SK-N-MC (cell line): Measurements from ENCODE around the gene TP53.

ENCODE experiments used
- EZH2 ChIP-seq: fragments of 200-600 bp; sonication (generic); IDR thresholded peaks from one replicate; pipeline ENCODE4 v1.6.1; 2017; ENCODE audit warnings: antibody characterized with exemption
- FOXP2 ChIP-seq: optimal IDR thresholded peaks from 2 replicates; pipeline ENCODE3; 2011; ENCODE audit warnings: mild to moderate bottlenecking, moderate library complexity; ENCODE audit not compliant: insufficient read depth; ENCODE audit errors: extremely low read length, control extremely low read depth
- POLR2AphosphoS5 ChIP-seq: IDR thresholded peaks from 2 replicates; pipeline ENCODE4 v1.6.1; 2012; ENCODE audit warnings: mild to moderate bottlenecking, low read depth, low read length, borderline replicate concordance

GRCh38 chr17:7620835-7621234 lies 66.5 kb downstream of the TP53 start:
- TF ChIP-seq EZH2 (no peak), POLR2AphosphoS5 (no peak), FOXP2 (no peak)
